Stomach (tissue), 9 donors: ENCODE results near the gene NALCN. TPM values are rescaled to one million over a fixed set of nuclear protein-coding genes. Genes with fewer than 3 reads are reported as not detected.

Experiments
- DNase-seq, 2 donors: peaks; one replicate each; pipeline versions ENCODE4 v3.0.0 to v3.0.0-alpha.2; 2013 to 2019
- H3K27ac ChIP-seq, 5 donors: fragments of 200-600 bp in 4 of 5; sonication (generic) in 4 of 5; one replicate each; pipeline ENCODE4 v1.5.1; 2013 to 2019; ENCODE audit warnings: mild to moderate bottlenecking in 1 of 5, moderate library complexity in 1 of 5
- H3K27me3 ChIP-seq, 3 donors: fragments of 200-600 bp; sonication (generic); one replicate each; pipeline ENCODE4 v1.5.1; 2017 to 2019; ENCODE audit warnings: mixed run types in 1 of 3
- H3K36me3 ChIP-seq, 4 donors: fragments of 200-600 bp; sonication (generic); 1 replicate in 3 of 4; 2 replicates in 1 of 4; pipeline ENCODE4 v1.5.1; 2016 to 2019
- H3K4me1 ChIP-seq, 4 donors: fragments of 200-600 bp; sonication (generic); one replicate each; pipeline ENCODE4 v1.5.1; 2016 to 2019
- H3K4me3 ChIP-seq, 4 donors: fragments of 200-600 bp; sonication (generic) in 3 of 4; one replicate each; pipeline ENCODE4 v1.5.1; 2016 to 2019; ENCODE audit warnings: mild to moderate bottlenecking in 1 of 4
- H3K9me3 ChIP-seq, 4 donors: fragments of 200-600 bp; sonication (generic); one replicate each; pipeline ENCODE4 v1.5.1; 2016 to 2019
- EP300 ChIP-seq: sonication (generic); formaldehyde crosslinking; IDR thresholded peaks from one replicate; pipeline ENCODE4 v1.6.1; 2017; ENCODE audit warnings: antibody characterized with exemption
- POLR2A ChIP-seq, 4 donors: fragments of 450-650 bp; IDR thresholded peaks; one replicate each; pipeline ENCODE4 v1.6.1; 2016; ENCODE audit warnings: antibody characterized with exemption in 4 of 4, control low read depth in 2 of 4, mild to moderate bottlenecking in 1 of 4, moderate library complexity in 1 of 4
- POLR2AphosphoS5 ChIP-seq, 3 donors: sonication (generic); formaldehyde crosslinking; IDR thresholded peaks; one replicate each; pipeline ENCODE4 v1.6.1; 2016; ENCODE audit warnings: antibody characterized with exemption in 3 of 3
- WGBS, 5 donors: extraction: QIAGEN DNeasy Blood & Tissue Kit in 3 of 5; methylation state at CpG; one replicate each; pipeline versions ENCODE4 v1.1.5 to v1.1.7; 2013 to 2018; 5-methylcytosine and 5-hydroxymethylcytosine counted together
- intact Hi-C: fragments of 100-400 bp; cut with DNase I; formaldehyde crosslinking; loops from one replicate; pipeline ENCODE4 v1.15.1; 2023; ENCODE audit warnings: low total_unique reads
- polyA plus RNA-seq, 3 donors: library from polyadenylated mRNA; stranded (reverse); fragments of 200-250 nt; gene quantifications; one replicate each; pipeline ENCODE4 v1.2.3, GENCODE V29; 2013
- total RNA-seq, 5 donors: library from RNA; depleted of rRNA; stranded (reverse); fragments of >200 nt; gene quantifications; one replicate each; pipeline versions ENCODE4 v1.1.0 to v1.2.3, GENCODE V29; 2014 to 2016
- TF ChIP-seq, protein P1 (sequence below), 7 experiments: fragments of 450-650 bp in 4 of 7; fragments of 200-600 bp in 3 of 7; sonication (generic) in 3 of 7; IDR thresholded peaks; one replicate each; pipeline ENCODE4 v1.5.1; 2016 to 2019; ENCODE audit warnings: antibody characterized with exemption in 7 of 7, control low read depth in 2 of 7, mild to moderate bottlenecking in 1 of 7
- donor health status: healthy with polysubstance abuse.
- donor health status: Bipolar disorder and iron deficiency.
- donor health status: healthy.

NALCN gene
- total and polyA plus RNA-seq, 8 donors: 0.15 to 2.9 (median 1.2) TPM; not detected in 2

- peaks cover 0 to 53% (median 7%) of the 10 kb centered on the region in 3 donors for H3K27me3 ChIP-seq
- H3K36me3 ChIP-seq: no peaks in the 10 kb centered on the region
- TF ChIP-seq POLR2AphosphoS5 (IDR thresholded peaks at IDR 0.05) (no peak), POLR2A (IDR thresholded peaks at IDR 0.05) (no peak), EP300 (no peak)
- TF ChIP-seq, protein P1, sequence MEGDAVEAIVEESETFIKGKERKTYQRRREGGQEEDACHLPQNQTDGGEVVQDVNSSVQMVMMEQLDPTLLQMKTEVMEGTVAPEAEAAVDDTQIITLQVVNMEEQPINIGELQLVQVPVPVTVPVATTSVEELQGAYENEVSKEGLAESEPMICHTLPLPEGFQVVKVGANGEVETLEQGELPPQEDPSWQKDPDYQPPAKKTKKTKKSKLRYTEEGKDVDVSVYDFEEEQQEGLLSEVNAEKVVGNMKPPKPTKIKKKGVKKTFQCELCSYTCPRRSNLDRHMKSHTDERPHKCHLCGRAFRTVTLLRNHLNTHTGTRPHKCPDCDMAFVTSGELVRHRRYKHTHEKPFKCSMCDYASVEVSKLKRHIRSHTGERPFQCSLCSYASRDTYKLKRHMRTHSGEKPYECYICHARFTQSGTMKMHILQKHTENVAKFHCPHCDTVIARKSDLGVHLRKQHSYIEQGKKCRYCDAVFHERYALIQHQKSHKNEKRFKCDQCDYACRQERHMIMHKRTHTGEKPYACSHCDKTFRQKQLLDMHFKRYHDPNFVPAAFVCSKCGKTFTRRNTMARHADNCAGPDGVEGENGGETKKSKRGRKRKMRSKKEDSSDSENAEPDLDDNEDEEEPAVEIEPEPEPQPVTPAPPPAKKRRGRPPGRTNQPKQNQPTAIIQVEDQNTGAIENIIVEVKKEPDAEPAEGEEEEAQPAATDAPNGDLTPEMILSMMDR (IDR thresholded peaks at IDR 0.05): no peak
- H3K4me3 ChIP-seq: no peak overlapping the region
- no peaks in the 10 kb centered on the region for H3K9me3 ChIP-seq
- no peak overlapping the region for H3K27ac ChIP-seq
- 39 to 63% (median 46%) methylated on average over 3 of the region's 3 CpGs for WGBS, 5 donors
- intact Hi-C loops: no loop called here
- DNase-seq: peak in 1 of 2 donors; percentile 19
- no peaks in the 10 kb centered on the region for H3K4me1 ChIP-seq
Measured at GRCh38 chr13:101152184-101152583, 264.1 kb downstream of the NALCN start.

DNA sequence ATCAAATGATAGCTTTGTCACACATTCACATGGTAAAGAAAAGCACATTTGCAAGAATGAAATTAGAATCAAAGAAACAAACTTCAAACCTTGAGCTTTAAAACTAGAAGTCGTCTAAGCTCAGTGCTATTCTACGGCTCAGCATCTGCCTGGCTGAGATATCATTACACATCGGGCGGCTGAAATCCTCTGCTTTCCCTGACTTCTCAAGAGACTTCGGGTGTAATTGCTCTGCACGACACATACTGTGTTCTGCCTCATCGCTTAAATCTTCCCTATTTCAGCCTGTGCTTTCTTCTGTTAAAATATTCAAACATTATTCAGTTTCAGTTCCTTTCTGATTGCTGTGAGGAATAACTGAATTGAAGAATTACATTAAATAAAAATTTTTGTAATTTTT lies 265.3 kb downstream of the NALCN start:
- 23 to 34% (median 31%) methylated on average over 7 of the region's 7 CpGs for WGBS, 5 donors
- intact Hi-C loops: no loop called here

GRCh38 chr13:101149735-101150384 lies 266.4 kb downstream of the NALCN start:
- intact Hi-C loops: no loop called here
- H3K4me1 ChIP-seq: no peaks in the 10 kb centered on the region
- TF ChIP-seq EP300: no peak
- TF ChIP-seq POLR2AphosphoS5 (IDR thresholded peaks at IDR 0.05): no peak
- TF ChIP-seq, protein P1 (IDR thresholded peaks at IDR 0.05): no peak
- H3K27me3 ChIP-seq: peaks cover 0 to 56% (median 7%) of the 10 kb centered on the region in 3 donors
- H3K4me3 ChIP-seq: no peak overlapping the region
- no peaks in the 10 kb centered on the region for H3K9me3 ChIP-seq
- H3K27ac ChIP-seq: no peak overlapping the region
- WGBS, 5 donors: 31 to 40% (median 38%) methylated on average over 9 of the region's 9 CpGs
- DNase-seq: peak in 1 of 2 donors; percentile 33
- no peaks in the 10 kb centered on the region for H3K36me3 ChIP-seq

More for the DNA sequence above, 265.3 kb downstream of the NALCN start:
- TF ChIP-seq, protein P1 (IDR thresholded peaks at IDR 0.05): no peak
- no peak for TF ChIP-seq POLR2AphosphoS5 (IDR thresholded peaks at IDR 0.05)
- no peak for TF ChIP-seq EP300
- no peak for TF ChIP-seq POLR2A (IDR thresholded peaks at IDR 0.05)
- Histone ChIP-seq H3K27ac (no peak overlapping the region), H3K4me1 (no peaks in the 10 kb centered on the region), H3K4me3 (no peak overlapping the region), H3K27me3 (peaks cover 0 to 59% (median 7%) of the 10 kb centered on the region in 3 donors), H3K36me3 (no peaks in the 10 kb centered on the region), H3K9me3 (no peaks in the 10 kb centered on the region)
- DNase-seq: peak in 1 of 2 donors; percentile 18

DNA sequence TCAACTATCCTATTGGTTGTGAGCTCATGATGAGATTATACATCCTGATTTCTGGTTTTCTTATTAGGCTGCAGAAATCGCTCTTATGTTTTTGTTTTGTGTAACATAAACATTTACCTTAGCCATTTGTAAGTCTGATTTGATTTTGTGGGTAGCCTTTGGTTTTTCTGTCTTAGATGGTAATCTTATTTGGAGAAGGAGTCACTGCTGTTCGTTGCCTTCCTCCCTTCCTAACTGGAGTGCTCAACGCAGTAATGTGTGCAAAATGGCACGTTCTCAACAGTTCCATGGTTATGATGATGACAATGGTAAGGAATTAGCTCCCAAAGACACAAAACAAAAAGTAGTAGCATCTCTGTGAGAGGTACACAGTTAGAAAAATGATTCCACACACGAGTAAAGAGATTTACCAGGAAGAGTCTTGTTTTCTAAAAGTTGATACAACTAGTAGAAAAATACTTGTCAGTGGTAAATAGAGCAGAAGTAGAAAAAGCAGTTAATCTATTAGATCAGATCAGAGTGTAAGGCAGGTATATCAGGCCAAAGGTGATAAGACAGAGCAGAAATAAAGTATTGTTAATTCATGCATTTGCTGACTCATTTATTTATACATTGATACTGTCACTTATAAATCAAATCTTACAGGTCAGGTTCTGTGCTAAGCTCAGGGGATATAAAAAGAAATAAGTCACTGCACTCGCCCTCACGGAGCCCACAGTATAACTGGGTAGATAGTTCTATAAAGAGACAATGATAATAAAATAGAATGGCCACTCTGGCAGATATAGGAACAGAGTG lies 270.0 kb downstream of the NALCN start:
- Histone ChIP-seq H3K27me3 (peaks cover 0 to 58% (median 5%) of the 10 kb centered on the region in 3 donors), H3K9me3 (no peaks in the 10 kb centered on the region), H3K4me1 (no peaks in the 10 kb centered on the region), H3K4me3 (no peak overlapping the region), H3K27ac (no peak overlapping the region), H3K36me3 (no peaks in the 10 kb centered on the region)
- no peak for DNase-seq
- 42 to 57% (median 45%) methylated on average over 7 of the region's 7 CpGs for WGBS, 5 donors
- TF ChIP-seq, protein P1 (IDR thresholded peaks at IDR 0.05): no peak
- TF ChIP-seq POLR2A (IDR thresholded peaks at IDR 0.05) (no peak), POLR2AphosphoS5 (IDR thresholded peaks at IDR 0.05) (no peak), EP300 (no peak)
- intact Hi-C loops: no loop called here
